OCI-LY1 (cell line): Measurements from ENCODE around the gene VSIG8.

Experiments used
- CTCF ChIP-seq: fragments of 200-600 bp; sonication (generic), shearing (Covaris generic); IDR thresholded peaks from 2 replicates; pipeline ENCODE4 v1.5.1; 2017; ENCODE audit warnings: mild to moderate bottlenecking, antibody characterized with exemption, low read length, moderate library complexity, mixed read lengths
- EZH2 ChIP-seq: fragments of 200-600 bp; sonication (generic), shearing (Covaris generic); IDR thresholded peaks from 2 replicates; pipeline ENCODE4 v1.8.0; 2017; ENCODE audit warnings: borderline replicate concordance, mixed run types, mild to moderate bottlenecking, antibody characterized with exemption, low read length, moderate library complexity, mixed read lengths

GRCh38 chr1:159849626-159850366 lies 12.7 kb downstream of the VSIG8 start:
- no peak for TF ChIP-seq CTCF
- no peak for TF ChIP-seq EZH2
